Activated T-helper 1 cell treated with anti-CD3 and anti-CD28 coated beads, Interleukin-12 subunit alpha, Interleukin-12 subunit beta, Interleukin-2, Interleukin-4 antibody, amounts not matched to agents 30 ng/mL and 10 ng/mL and 1 ng/mL, durations not matched to agents 14 hours and 24 hours and 36 hours (primary cell): ENCODE measurements around the gene GRK2. TPM values are rescaled to one million over a fixed set of nuclear protein-coding genes. Genes with fewer than 3 reads are reported as not detected.

Experiments
- DNase-seq: peaks from one replicate; pipeline ENCODE4 v3.0.0; 2021; ENCODE audit warnings: low spot score
- H3K27ac Mint-ChIP-seq: one replicate; pipeline ENCODE4 v1.8.0; 2021; ENCODE audit warnings: mild to moderate bottlenecking, mixed read lengths
- H3K27me3 Mint-ChIP-seq: one replicate; pipeline ENCODE4 v1.8.0; 2022; ENCODE audit warnings: mild to moderate bottlenecking, moderate library complexity, mixed read lengths; ENCODE audit not compliant: insufficient read depth
- H3K36me3 Mint-ChIP-seq: one replicate; pipeline ENCODE4 v1.8.0; 2021; ENCODE audit warnings: low read depth, mixed read lengths
- H3K4me1 Mint-ChIP-seq: one replicate; pipeline ENCODE4 v1.8.0; 2021; ENCODE audit warnings: low read depth, mixed read lengths
- H3K4me3 Mint-ChIP-seq: one replicate; pipeline ENCODE4 v1.8.0; 2021; ENCODE audit warnings: mild to moderate bottlenecking, moderate library complexity, mixed read lengths
- H3K9me3 Mint-ChIP-seq: one replicate; pipeline ENCODE4 v1.8.0; 2021; ENCODE audit warnings: mixed read lengths
- intact Hi-C: fragments of 100-400 bp; cut with micrococcal nuclease; formaldehyde crosslinking; loops from one replicate; pipeline ENCODE4 v1.15.1; 2024
- total RNA-seq: library from RNA; stranded (reverse); gene quantifications from 2 replicates; pipeline ENCODE4 v1.2.3, GENCODE V29; 2022

GRK2 gene
- total RNA-seq, 1 donor from 2014 or later: 249 TPM

DNA sequence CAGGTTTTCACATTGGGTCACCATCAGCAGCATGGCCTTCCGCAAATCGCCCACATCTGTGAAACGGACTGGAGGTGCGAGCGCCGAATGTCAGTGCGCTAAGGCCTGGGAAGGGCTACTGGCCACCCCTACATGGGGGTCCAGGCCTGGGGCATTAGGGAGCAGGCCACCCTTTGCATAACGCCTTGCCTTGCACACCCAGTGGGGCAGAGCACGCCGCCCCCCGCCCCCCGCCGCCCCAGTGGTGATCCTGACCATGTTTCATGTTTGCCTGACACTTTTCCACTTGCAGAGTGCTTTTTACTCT is 2.6 kb downstream of the GRK2 start:
- intact Hi-C loops: loop anchor here (1.0 to 5.0 kb wide), 6 partner anchors 8 to 238 kb away; partner anchors contain the start of genes CDK2AP2, PITPNM1, PPP1CA and TBC1D10C
- DNase-seq: no peak
- H3K4me3 Mint-ChIP-seq: peak overlapping the region; percentile 96
- peaks cover 75% of the 10 kb centered on the region for H3K4me1 Mint-ChIP-seq
- H3K36me3 Mint-ChIP-seq: peaks cover 49% of the 10 kb centered on the region
- peak overlapping the region; percentile 99 for H3K27ac Mint-ChIP-seq
- no peaks in the 10 kb centered on the region for H3K9me3 Mint-ChIP-seq
- no peaks in the 10 kb centered on the region for H3K27me3 Mint-ChIP-seq

DNA sequence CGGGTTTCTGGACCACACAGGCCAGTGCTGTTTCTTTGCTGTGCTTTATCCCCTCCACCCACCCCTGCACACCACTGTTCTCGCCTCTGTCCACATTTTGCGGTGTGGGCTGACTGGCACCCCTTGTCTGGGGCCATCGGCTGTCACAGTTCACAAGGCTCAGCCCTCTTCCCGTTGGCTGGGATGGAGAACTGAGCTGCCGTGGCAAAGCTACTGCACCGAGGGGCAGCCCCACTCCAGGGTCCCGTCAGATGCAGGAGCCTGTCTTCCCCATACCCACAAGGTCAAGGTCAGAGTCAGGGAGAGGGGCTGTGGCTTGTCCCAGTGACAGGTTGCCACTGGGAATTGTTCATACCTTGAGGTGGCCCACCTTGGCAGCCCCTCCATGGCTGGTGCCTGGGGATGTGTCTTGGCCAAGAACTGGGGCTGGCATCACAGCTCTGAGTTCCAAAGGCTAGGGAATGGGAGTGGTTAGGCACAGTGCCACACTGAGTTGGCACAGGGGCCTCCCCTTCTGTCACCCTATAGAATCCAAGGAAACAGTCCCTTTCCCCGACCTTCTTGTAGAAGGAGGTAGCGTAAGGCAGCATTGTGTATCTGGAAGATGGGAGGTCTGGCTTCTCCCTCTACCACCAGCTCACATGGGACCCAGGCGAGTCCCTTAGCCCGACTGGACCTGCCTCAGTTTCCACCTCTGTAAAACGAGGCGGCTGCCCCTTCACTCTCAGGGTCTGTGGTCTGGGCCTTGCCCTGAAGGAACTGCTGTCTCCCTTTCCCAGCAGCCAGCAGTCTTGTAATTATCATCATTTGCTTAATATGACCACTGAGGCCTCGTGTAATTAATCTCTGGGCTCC is 3.4 kb downstream of the GRK2 start:
- intact Hi-C loops: loop anchor here (1.0 to 5.0 kb wide), 4 partner anchors 29 to 238 kb away; partner anchors contain the start of genes CDK2AP2, PITPNM1, PPP1CA and TBC1D10C
- peak overlapping the region; percentile 96 for H3K27ac Mint-ChIP-seq
- H3K4me3 Mint-ChIP-seq: peak overlapping the region; percentile 96
- no peaks in the 10 kb centered on the region for H3K27me3 Mint-ChIP-seq
- H3K9me3 Mint-ChIP-seq: no peaks in the 10 kb centered on the region
- DNase-seq: no peak
- H3K4me1 Mint-ChIP-seq: peaks cover 71% of the 10 kb centered on the region
- H3K36me3 Mint-ChIP-seq: peaks cover 48% of the 10 kb centered on the region

GRCh38 chr11:67270256-67271204 is 4.3 kb downstream of the GRK2 start:
- intact Hi-C loops: loop anchor here (1.0 kb wide), 1 partner anchor 215 kb away; no protein-coding TSS in a partner anchor
- H3K4me3 Mint-ChIP-seq: peak overlapping the region; percentile 96
- H3K4me1 Mint-ChIP-seq: peaks cover 67% of the 10 kb centered on the region
- no peak for DNase-seq
- peak overlapping the region; percentile 96 for H3K27ac Mint-ChIP-seq
- no peaks in the 10 kb centered on the region for H3K9me3 Mint-ChIP-seq
- no peaks in the 10 kb centered on the region for H3K27me3 Mint-ChIP-seq
- H3K36me3 Mint-ChIP-seq: peaks cover 45% of the 10 kb centered on the region

DNA sequence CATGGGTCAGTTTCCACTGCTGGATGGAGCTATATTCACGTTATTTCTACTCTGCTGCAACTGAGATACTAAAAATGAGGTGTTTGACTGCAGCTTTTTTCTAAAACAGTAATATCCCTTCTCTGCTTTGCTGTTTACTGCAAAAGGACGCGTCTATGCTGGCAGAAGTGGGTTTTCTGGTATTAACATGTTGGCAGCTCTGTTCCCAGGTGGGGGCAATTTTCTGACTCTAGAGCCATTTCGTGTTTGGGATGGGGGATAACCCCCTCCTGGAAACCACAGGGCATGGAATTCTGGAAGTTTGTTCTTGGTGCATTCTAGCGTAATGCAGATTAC is 4.9 kb downstream of the GRK2 start:
- peaks cover 50% of the 10 kb centered on the region for H3K36me3 Mint-ChIP-seq
- intact Hi-C loops: no loop called here
- peaks cover 69% of the 10 kb centered on the region for H3K4me1 Mint-ChIP-seq
- no peaks in the 10 kb centered on the region for H3K27me3 Mint-ChIP-seq
- peak overlapping the region; percentile 96 for H3K4me3 Mint-ChIP-seq
- no peak for DNase-seq
- peak overlapping the region; percentile 96 for H3K27ac Mint-ChIP-seq
- H3K9me3 Mint-ChIP-seq: no peaks in the 10 kb centered on the region

DNA sequence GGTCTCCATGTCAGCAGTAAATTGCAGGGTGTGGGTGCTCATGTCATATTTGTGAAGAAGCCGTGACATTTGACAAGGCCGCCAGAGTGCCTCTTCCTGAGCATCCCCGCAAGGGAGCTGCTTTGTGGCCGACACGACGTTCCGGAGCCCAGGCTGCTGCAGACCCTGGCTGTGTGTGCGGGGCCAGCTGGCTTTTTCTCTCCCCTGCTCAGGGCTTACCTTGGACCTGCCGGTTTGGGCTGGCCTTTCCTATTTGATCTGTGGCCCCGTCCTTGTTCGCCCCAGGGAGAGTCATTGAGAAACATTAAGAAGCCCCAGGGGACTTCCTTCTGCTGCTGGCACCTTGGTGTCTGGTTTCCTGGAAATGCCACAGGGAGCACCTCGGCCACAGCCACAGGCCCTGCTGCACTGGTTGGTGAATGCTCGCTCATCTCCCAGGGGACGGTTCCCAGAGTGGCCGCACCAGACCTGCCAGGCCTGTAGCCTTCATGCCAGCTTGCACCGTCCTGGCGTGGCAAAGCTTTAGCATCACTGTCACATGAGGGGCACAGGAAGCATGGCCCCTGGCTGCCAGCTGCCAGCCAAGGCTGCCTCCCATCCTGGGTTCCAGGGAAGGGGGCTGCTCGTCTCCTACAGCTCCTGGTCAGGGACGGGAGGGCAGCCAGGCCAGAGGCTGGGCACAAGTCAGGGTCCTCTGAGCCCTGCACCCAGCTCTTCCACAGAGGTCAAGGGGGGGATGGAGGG is 5.4 kb downstream of the GRK2 start:
- intact Hi-C loops: no loop called here

GRCh38 chr11:67272327-67273259 is 6.3 kb downstream of the GRK2 start:
- intact Hi-C loops: no loop called here
- Mint-ChIP-seq H3K36me3 (peaks cover 48% of the 10 kb centered on the region), H3K9me3 (no peaks in the 10 kb centered on the region), H3K4me1 (peaks cover 71% of the 10 kb centered on the region), H3K27me3 (no peaks in the 10 kb centered on the region), H3K4me3 (peak overlapping the region; percentile 96), H3K27ac (peak overlapping the region; percentile 96)
- DNase-seq: no peak

More for the DNA sequence above, 5.4 kb downstream of the GRK2 start:
- H3K27ac Mint-ChIP-seq: peak overlapping the region; percentile 96
- H3K4me3 Mint-ChIP-seq: peak overlapping the region; percentile 96
- DNase-seq: peak; percentile 59
- peaks cover 52% of the 10 kb centered on the region for H3K36me3 Mint-ChIP-seq
- no peaks in the 10 kb centered on the region for H3K9me3 Mint-ChIP-seq
- no peaks in the 10 kb centered on the region for H3K27me3 Mint-ChIP-seq
- peaks cover 74% of the 10 kb centered on the region for H3K4me1 Mint-ChIP-seq

DNA sequence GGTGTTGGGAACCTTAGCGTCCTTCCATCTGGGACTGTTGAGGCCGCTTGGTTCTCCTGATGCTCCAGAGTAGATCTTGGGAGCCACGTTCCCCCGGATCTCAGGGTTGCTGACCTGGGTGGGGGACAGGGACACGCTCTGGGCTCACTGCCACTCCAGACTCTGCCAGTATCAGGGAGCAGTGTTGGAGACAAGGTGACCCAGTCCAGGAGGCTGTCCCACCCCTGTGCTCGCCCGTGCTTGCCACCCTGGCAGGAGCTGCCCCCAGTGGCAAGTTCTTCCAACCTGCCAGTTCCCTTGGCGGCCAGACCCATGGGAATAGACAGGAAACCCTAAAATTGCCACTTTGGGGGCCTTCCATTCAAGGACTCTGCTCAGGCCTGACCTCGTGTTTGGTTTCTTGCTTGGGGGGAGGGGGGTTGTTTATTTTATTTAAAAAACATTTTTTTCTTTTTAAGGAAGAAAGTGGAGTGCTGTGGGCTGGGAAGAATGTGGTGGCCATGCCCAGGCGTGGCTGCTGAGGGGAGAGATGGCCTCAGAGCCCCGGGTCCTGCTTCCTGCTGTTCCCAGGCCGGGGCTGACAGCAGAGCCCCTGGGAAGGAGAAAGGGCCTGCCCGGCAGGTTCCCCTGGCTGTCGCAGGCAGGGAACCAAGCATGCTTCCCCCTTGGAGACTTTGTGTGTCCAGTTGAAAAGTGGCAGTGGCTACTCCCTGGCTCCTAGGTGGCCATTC is 7.2 kb downstream of the GRK2 start:
- Mint-ChIP-seq H3K9me3 (no peaks in the 10 kb centered on the region), H3K27ac (peak overlapping the region; percentile 96), H3K27me3 (no peaks in the 10 kb centered on the region), H3K4me1 (peaks cover 62% of the 10 kb centered on the region), H3K36me3 (peaks cover 43% of the 10 kb centered on the region), H3K4me3 (peak overlapping the region; percentile 96)
- intact Hi-C loops: no loop called here
- DNase-seq: no peak

GRCh38 chr11:67274768-67275605 is 8.7 kb downstream of the GRK2 start:
- H3K4me1 Mint-ChIP-seq: peaks cover 69% of the 10 kb centered on the region
- peak overlapping the region; percentile 96 for H3K27ac Mint-ChIP-seq
- intact Hi-C loops: no loop called here
- H3K4me3 Mint-ChIP-seq: peak overlapping the region; percentile 72
- no peaks in the 10 kb centered on the region for H3K9me3 Mint-ChIP-seq
- no peak for DNase-seq
- no peaks in the 10 kb centered on the region for H3K27me3 Mint-ChIP-seq
- peaks cover 39% of the 10 kb centered on the region for H3K36me3 Mint-ChIP-seq

- H3K27me3 Mint-ChIP-seq: no peaks in the 10 kb centered on the region
- H3K36me3 Mint-ChIP-seq: peaks cover 35% of the 10 kb centered on the region
- no peak for DNase-seq
- H3K9me3 Mint-ChIP-seq: no peaks in the 10 kb centered on the region
- peak overlapping the region; percentile 96 for H3K27ac Mint-ChIP-seq
- intact Hi-C loops: no loop called here
- H3K4me3 Mint-ChIP-seq: peak overlapping the region; percentile 72
- peaks cover 63% of the 10 kb centered on the region for H3K4me1 Mint-ChIP-seq
These were observed 9.5 kb downstream of the GRK2 start for GRCh38 chr11:67275606-67276409.

- Mint-ChIP-seq H3K27ac (peak overlapping the region; percentile 96), H3K9me3 (no peaks in the 10 kb centered on the region), H3K4me3 (peak overlapping the region; percentile 77), H3K4me1 (peaks cover 53% of the 10 kb centered on the region), H3K27me3 (no peaks in the 10 kb centered on the region), H3K36me3 (peaks cover 31% of the 10 kb centered on the region)
- intact Hi-C loops: loop anchor here (1.0 kb wide), 3 partner anchors 9 to 40 kb away; no protein-coding TSS in a partner anchor
- DNase-seq: no peak
These were observed 10.5 kb downstream of the GRK2 start for GRCh38 chr11:67276781-67277230.
